ENCODE data around the gene EIF5A2.
"Not testable (repeated sequence)": the region's sequence is repeated elsewhere in the genome, so short reads cannot be mapped to it uniquely, and the experiment has no call there.

The EIF5A2 gene

GRCh38 chr3:170896333-170896732 is 12.1 kb downstream of the EIF5A2 start:
- not testable (repeated sequence) for DNase-seq

GRCh38 chr3:170893895-170894294 is 14.5 kb downstream of the EIF5A2 start:
- no peak for DNase-seq

GRCh38 chr3:170889630-170890029 is 18.8 kb downstream of the EIF5A2 start:
- DNase-seq, result no peak

- no peak for DNase-seq
These were observed 19.3 kb downstream of the EIF5A2 start for GRCh38 chr3:170889132-170889531.

- DNase-seq, result not testable (repeated sequence)
These were observed 24.1 kb downstream of the EIF5A2 start for GRCh38 chr3:170884109-170884930.

- not testable (repeated sequence) for DNase-seq
These were observed 29.7 kb downstream of the EIF5A2 start for GRCh38 chr3:170878688-170879087.

- DNase-seq, result not testable (repeated sequence)
These were observed 31.1 kb downstream of the EIF5A2 start for GRCh38 chr3:170877311-170877710.

- DNase-seq, result no peak
These were observed 31.9 kb downstream of the EIF5A2 start for GRCh38 chr3:170876537-170876936.

GRCh38 chr3:170869645-170870593 is 38.5 kb downstream of the EIF5A2 start, which contains the start of gene RPL22L1:
Gene RPL22L1 (minus strand): TSS chr3:170870195. CDS start chr3:170870167, 28 bp downstream.
- no peak for DNase-seq

- no peak for DNase-seq
These were observed 39.2 kb downstream of the EIF5A2 start for GRCh38 chr3:170869239-170869590.

- no peak for DNase-seq
These were observed 39.7 kb downstream of the EIF5A2 start for GRCh38 chr3:170868577-170869238.

- DNase-seq, result no peak
These were observed 41.1 kb downstream of the EIF5A2 start for GRCh38 chr3:170867143-170867937.

GRCh38 chr3:170866499-170866898 is 41.9 kb downstream of the EIF5A2 start:
- no peak for DNase-seq

GRCh38 chr3:170865209-170866094 is 43.0 kb downstream of the EIF5A2 start:
- DNase-seq, result no peak

GRCh38 chr3:170864525-170865208 is 43.8 kb downstream of the EIF5A2 start:
- DNase-seq, result no peak

- DNase-seq, result no peak
These were observed 44.6 kb downstream of the EIF5A2 start for GRCh38 chr3:170863816-170864215.

- no peak for DNase-seq
These were observed 45.6 kb downstream of the EIF5A2 start for GRCh38 chr3:170862618-170863374.

- no peak for DNase-seq
These were observed 49.8 kb downstream of the EIF5A2 start for GRCh38 chr3:170858599-170858998.

- no peak for DNase-seq
These were observed 56.1 kb downstream of the EIF5A2 start for GRCh38 chr3:170852324-170852723.

All from NCI-H1436 (cell line).